GM23248 (cell line): Measurements from ENCODE around the gene ADAMTS17.

Experiments
- EZH2 ChIP-seq: fragments of 200-600 bp; sonication (generic); IDR thresholded peaks from 2 replicates; pipeline ENCODE4 v1.6.1; 2018; ENCODE audit warnings: antibody characterized with exemption, mild to moderate bottlenecking; ENCODE audit not compliant: insufficient read depth, poor library complexity, severe bottlenecking
- EZH2phosphoT487 ChIP-seq: fragments of 200-600 bp; sonication (generic); IDR thresholded peaks from 2 replicates; pipeline ENCODE4 v1.6.1; 2018; ENCODE audit warnings: antibody characterized with exemption, moderate library complexity, mild to moderate bottlenecking, low read depth; ENCODE audit not compliant: insufficient read depth

DNA sequence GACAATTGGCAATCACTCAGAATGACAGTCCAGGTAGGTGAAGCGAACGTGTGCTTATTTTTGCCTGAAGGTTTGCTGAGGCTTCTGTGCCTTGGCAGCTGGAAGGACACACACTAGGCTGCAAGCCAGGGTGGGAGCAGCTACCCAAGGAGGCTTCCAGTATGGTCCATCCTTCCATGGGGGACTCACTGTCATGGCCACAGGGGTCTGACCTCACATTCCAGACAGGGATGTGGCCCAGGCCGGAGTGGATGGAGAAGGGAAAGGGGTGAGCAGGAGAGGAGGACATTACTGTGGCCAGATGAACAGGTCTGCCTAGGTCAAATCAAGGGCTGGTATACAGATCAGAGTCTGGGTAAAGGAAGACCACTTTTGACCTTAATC lies 247.7 kb downstream of the ADAMTS17 start:
- TF ChIP-seq EZH2, result no peak
- no peak for TF ChIP-seq EZH2phosphoT487
